Fibroblast of skin of left biceps (primary cell): ENCODE data around the gene PTPA.

Experiments used
- DNase-seq, 2 experiments: peaks; one replicate each; pipeline ENCODE4 v3.0.0-alpha.2; 2013; ENCODE audit warnings: low read depth in 2 of 2

PTPA gene

GRCh38 chr9:129138144-129138462, 26.9 kb downstream of the PTPA start:
- DNase-seq: no peak

GRCh38 chr9:129138476-129139232, 27.4 kb downstream of the PTPA start:
- DNase-seq: no peak

DNA sequence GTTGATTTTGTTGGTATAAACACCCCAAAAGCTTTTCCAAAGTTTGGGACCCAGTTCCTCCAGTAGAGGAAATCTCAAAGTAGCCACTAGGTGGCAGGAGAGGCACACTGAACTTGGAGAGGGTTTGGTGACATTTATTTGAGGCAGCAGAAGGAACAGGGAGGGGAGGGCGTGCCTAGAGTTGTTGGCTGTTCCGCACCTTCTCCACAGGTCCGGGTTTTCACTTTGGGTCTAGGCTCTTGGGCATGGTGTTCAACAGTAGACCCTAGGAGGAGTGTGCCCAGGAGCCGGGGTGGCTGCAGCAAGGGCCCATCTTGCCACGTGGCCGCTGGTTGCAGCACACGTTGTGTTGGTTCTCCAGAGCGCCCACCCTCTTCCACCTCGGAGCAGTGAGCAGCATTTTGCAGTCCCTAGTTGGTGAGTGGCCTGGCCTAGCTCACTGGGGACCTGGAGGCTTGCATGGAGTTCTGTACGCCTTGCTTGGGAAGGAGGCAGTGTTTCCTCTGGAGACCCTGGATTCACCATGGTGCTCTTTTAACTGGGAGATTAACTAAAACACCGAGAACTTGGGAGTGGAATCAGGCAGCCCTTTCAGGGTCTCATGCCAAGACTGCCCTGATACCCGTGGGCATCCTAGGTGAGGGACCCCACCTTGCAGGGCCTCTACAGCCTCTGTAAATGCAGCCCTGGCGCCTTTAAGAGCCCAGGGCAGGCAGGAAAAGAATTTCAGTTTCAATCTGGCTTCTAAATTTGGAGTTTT, 28.2 kb downstream of the PTPA start:
- DNase-seq: peak in 1 of 2 experiments; percentile 70

DNA sequence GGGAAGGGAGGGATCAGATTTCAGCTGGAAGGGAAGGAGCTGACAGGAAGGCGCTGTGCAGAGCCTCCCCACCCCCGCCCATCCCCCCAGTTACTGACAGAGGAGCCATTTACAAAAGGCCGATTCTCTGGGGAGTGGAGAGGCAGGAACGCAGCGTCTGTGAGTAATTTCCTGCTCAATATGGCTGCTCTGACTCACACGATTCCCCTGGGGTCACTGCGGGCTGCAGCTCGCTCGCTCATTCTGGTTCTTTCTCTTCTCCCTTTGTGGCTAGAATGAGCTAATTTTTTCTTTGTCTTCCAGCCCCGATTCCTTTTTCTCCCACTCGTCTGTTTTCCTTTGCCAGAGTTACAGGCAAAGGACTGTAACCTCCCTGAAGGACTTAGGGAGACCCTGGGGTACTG, 28.8 kb downstream of the PTPA start:
- peak; percentile 100 for DNase-seq

DNA sequence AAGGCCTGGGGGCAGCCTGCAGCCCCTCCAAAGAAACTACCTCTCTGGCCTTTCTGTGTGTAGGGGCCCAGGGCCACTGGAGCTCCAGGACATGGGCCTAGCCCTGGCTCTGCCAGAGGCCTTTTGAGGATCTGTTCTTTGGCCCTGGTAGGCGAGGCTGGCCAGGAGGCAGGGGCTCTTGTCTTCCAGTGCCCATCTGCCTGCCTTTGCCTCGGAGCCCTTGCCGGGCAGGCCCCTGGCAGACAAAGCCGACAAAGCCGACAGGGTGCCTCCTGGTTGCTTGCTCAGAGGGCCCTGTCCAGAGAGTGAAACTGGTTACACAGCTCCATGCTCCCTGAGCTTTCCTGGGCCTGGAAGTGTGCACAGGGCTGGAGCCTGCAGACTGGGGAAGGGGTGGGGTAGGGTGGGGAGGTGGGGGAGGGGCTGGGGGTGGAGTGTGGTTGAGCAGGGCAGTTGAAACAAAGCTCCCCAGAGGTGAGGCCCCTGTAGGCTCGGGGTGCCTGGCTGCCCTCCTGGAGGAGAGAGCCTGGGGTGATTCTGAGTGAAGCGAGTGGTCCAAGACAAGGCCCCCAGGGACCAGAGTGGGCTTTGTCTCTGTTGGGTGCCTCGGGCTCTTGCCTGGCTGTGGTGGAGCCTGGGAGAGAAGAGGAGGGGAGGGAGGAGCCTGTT, 29.3 kb downstream of the PTPA start:
- DNase-seq: no peak

GRCh38 chr9:129141066-129142041, 30.1 kb downstream of the PTPA start:
- peak; percentile 67 to 71 for DNase-seq

GRCh38 chr9:129142138-129142935, 31.1 kb downstream of the PTPA start:
- DNase-seq: no peak

DNA sequence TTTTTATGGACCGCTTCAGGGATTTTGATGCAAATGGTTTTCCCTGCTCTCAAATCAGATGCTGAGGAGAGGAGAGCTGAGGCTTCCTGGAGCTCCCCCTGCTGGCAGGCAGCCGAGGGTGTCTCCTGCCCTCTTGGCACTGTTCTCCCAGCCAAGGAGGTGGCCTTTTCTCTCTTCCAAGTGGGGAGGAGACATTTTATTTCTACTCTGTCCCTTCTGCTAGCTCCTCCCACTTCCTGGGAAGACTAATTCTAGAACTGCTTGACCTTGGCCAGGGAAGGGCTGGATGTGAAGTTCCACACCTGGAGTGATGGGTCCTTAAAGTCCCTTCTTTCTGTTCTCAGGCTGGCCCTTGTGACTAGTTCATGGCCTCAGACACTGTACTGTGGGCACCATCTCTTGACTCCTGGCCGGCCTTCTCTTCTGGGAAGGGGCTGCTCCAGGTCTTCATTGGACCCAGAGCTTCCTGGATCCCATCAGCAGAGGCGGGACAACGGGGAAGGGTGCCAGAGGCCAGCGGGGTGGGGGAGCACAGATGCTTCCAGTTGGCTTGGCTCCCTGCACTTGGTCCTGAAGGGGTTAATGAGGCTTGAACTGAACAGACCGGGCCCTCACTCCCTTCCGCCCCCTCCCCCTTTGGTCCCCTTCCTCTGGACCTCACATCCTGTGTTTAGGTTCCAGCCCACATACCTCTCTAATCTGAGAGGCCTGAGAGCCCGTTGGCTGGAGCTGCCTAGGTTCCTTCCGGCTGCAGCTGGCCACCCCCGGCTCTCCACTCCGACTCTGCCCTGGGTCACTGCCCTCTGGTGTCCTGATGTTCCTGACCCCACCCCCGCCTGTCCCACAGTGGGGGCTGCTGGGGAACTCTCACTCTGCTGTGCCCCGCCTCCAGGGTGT, 32.1 kb downstream of the PTPA start:
- DNase-seq: peak; percentile 76 to 77

- DNase-seq: no peak
Observed at GRCh38 chr9:129145316-129145715, 34.1 kb downstream of the PTPA start.

- DNase-seq: peak; percentile 85 to 88
Observed at GRCh38 chr9:129145841-129146292, 34.7 kb downstream of the PTPA start.

- peak in 1 of 2 experiments; percentile 56 for DNase-seq
Observed at GRCh38 chr9:129146441-129146941, 35.3 kb downstream of the PTPA start.

DNA sequence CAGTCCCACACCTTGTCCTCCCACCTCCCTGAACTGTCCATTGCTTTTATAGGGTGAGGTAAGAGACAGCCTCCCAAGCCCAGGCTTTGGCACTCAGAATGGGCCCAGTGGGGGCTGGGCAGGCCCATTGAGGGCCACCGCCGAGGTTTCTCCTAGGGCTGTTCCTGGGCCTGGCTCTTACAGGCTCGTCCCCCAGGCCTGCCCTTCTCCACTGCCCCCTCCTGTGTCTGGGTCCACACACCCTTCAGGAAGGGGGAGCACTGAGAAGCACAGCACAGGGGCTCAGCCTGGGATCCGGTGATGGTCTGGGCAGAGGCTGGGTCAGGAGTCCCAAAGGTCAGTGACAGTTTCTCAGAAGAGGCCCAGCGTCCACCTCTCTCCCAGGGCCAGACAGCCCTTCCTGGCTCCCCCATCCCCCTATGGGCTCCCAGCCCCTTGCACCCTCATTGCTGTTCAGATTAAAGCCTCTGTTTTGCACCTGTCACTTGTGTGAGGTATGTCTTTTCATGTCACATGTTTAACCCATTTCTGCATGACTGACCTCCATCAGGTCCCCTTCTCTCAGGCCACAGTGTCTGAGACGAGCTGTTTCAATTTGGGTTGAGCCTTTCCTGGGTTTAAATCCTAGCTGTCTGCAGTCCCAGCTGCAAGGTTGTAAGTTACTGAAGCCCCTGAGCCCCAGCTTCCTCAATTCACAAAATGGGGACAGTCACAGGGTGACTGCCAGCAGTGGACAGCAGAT, 37.4 kb downstream of the PTPA start:
- DNase-seq: no peak

- DNase-seq: no peak
Observed at GRCh38 chr9:129149442-129149841, 38.2 kb downstream of the PTPA start.

- no peak for DNase-seq
Observed at GRCh38 chr9:129150122-129150521, 38.9 kb downstream of the PTPA start.

DNA sequence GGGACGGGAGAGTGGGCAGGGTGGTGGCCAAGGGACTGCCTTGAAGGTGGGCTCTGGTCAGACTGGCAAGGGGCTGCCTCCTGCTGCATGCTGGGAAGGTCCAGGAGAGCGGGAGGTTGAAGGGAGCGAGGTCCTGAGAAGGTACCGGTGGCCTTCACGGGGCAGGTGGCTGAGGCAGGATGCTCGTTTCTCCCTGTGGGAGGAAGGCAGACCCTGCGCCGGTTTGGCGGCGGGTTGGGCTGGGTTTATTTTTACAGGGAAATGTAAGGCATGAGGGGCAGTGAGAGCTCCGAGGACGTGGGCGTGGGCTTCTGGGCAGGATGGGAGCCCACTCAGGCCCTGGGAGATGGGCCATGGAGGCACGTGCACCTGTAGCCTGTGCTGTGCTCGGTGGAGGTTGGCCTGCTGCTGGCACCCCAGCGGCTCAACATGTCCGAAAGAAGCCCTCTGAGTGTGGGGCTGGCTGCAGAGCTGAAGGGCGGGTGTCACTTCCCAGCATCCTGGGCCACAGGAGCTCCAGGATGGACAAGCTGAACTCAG, 39.5 kb downstream of the PTPA start:
- no peak for DNase-seq

DNA sequence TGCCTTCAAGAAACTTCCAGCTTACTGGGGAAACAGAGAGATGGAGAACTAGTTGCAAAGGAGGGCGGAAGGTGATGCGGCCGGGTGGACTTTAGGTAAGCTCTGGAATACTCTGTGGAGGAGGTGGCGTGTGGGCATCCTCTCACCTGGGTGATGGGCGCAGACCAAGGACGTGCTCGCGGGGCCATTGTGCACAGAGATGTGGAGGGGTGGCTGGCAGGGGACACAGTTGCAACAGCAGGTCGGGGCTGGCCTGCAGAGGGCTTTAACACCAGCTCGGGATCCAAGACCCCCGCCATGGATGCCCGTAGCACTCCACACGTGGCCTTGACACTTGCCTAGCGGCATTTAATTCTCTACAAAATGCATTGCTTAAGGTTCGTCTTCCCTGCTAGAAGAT, 40.3 kb downstream of the PTPA start:
- no peak for DNase-seq

DNA sequence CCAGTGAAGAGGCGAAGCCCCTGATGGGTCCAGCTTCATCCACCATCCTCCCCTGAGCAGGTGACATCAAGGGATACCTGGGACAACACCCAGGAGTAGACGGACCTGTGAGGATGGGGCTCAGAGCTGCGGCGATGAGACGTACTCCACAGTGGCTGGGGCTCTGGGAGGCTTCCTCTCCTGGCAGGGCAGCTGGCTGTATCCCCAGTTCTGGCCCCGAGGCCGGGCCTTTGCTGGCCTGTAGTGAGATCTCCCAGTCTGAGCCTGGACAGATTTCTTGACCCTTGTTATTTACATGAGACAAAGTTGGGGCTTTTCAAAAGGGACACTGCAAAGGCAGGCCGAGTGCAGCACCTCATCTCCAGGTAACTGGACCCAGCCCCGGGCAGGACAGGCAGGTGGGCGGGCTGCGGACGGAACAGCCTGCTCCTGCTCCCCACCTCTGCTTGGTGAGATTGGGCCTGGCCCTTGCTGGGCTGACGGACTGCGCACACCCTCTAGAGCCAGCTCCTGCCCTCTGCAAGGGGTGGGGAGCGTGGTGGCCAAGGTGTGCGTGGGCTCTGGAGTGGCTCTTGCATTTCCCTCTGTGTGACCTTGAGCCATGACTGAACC, 43.8 kb downstream of the PTPA start:
- no peak for DNase-seq

DNA sequence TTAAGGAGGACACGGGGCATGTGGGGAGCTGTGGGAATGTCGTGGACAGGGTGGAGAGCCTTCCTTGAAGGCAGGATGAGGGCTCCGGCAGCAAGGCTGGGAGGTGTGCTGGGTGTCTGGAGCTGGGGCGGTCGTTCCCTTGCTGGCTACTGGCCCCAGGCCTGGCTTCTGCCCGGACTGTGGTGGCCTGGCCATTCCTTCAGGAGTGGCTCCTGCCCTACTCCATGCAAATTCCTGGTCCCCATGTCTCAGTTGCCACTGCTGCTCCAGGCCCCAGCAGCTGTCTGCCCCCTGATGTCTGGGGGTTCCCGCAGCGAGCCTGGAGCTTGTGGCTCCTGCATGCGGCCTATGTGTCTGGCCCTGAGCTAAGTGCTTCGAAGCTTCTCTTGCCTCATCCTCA, 44.9 kb downstream of the PTPA start:
- DNase-seq: no peak
